Renal pelvis (tissue), 4 donors: ENCODE data around the gene FAM20C. TPM values are rescaled to one million over a fixed set of nuclear protein-coding genes. Genes with fewer than 3 reads are reported as not detected.

Experiments used
- DNase-seq: peaks from one replicate; pipeline ENCODE4 v3.0.0-alpha.2; 2013
- polyA plus RNA-seq, 3 donors: library from polyadenylated mRNA; unstranded; fragments of 120-200 nt; gene quantifications; one replicate each; pipeline ENCODE4 v1.2.1, GENCODE V29; 2013; ENCODE audit not compliant: insufficient read length in 3 of 3

FAM20C gene
- polyA plus RNA-seq, 3 donors: 65.7 to 74.8 (median 74.8) TPM

DNA sequence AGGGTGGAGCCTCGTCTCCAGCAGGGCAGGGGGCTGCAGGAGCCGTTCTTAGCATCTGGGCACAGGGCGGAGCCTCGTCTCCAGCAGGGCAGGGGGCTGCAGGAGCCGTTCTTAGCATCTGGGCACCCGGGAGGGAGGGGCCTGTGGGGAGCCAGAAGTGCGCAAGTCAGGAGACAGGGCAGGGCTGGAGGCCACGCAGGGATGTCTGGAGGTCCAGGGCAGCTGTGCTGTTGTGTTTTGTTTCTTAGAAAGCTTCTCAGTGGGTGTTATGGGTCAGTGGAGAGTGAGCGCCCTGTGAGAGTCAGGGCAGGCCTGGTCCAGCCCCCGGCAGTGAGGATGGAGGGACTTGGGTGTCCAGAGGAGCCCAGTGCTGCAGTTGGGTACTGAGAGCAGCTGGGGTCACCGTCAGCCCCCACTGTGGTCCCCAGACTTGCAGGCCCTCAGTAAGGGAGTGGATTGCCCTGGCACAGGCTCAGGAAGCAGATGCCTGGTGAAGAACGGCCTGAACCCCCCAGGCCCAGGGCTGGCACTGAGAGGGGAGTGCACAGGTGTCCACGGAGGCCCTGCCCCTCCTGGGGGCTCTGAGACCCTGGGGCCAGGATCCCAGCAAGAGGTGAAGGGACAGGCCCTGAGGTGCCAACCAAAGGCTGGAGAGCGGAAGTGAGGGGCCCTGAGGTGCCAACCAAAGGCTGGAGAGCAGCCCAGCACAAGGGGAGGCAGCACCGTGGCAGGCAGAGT is 29.8 kb downstream of the FAM20C start:
- DNase-seq: no peak

DNA sequence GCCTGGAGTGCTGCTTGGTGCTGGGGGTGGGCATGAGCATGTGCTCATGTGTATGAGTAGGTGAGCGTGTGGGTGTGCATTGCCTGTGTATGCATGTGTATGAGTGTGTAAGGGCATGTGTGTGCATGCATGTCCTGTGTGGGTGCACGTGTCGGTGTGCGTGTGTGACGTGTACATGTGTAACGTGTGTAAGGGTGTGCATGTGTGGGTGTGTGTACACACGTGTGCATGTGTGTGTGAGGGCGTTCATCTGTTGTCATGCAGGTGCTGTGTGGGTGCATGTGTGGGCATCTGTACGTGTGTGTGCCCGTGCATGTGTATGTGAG is 30.3 kb downstream of the FAM20C start:
- DNase-seq: no peak

DNA sequence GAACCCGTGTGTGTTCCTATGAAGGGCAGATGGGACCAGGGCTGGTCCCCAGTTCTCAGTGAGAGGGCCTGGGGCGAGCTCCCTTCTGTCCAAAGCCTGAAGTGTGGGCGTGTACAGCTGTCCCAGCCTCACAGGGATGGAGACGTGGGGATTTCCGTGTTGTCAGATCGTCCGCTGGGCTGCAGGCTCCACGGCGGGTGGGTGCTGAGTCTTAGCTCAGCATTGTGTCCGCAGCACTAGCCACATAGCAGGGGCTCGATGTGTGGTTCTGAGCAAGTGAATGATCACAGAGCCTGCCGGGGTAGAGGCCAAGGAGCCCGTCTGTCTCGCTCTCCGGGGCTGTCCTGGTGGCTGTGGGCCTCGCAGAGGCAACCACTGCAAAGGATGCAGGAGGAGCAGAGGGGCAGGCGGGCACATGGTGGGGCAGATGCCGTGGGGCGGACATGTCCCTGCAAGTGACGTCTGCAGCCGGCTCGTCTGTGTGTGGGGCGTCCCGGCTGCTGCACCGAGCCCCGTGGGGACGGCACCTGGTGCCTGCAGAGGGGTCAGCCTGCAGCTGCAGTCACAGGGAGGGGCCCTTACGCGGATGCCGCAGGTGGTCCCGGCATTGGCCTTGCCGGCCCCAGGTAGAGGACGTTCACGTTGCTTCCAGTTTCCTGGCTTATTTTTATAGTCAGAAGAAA is 30.9 kb downstream of the FAM20C start:
- no peak for DNase-seq

DNA sequence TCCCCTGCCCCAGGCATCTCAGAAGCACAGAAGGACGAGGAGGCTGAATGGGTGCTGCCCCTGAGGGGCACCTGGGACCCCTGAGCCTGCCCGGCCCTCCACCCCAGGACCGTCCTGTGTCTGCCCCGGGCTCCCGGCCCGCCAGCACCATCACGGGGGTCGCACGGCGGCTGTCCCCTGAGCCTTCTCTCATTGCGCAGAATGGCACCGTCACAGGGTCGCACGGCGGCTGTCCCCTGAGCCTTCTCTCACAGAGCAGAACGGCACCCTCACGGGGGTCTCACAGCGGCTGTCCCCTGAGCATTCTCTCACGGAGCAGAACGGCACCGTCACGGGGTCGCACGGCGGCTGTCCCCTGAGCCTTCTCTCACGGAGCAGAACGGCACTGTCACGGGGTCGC is 31.5 kb downstream of the FAM20C start:
- no peak for DNase-seq

DNA sequence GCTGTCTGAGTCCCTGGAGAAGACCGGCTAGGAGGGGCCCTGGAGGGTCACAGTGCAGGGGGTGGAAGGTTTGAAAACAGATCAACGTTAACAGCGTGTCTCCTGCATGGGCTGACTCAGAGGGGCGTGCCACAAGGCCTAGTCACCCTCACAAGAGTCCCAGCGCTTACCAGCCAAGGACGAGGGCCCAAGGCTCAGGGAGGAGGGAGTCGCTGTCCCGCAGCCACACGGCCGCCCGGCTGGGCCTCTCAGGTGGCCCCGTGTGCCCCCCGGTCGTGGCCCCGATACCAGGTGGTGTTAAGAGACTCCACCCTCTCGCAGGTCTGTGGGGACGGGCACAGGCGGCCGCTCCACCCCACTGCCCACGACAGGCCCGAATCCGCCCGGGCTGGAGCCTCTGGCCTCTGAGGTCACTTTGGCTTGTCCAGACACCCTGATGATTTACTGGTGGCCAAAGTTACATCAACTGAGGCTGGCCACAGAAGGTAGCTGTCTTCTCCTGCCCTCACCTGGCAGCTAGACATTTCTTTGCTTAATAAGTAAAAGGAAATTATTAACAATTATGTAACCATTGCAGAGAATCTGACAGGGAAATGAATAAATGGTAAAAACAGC is 34.0 kb downstream of the FAM20C start:
- DNase-seq: no peak

DNA sequence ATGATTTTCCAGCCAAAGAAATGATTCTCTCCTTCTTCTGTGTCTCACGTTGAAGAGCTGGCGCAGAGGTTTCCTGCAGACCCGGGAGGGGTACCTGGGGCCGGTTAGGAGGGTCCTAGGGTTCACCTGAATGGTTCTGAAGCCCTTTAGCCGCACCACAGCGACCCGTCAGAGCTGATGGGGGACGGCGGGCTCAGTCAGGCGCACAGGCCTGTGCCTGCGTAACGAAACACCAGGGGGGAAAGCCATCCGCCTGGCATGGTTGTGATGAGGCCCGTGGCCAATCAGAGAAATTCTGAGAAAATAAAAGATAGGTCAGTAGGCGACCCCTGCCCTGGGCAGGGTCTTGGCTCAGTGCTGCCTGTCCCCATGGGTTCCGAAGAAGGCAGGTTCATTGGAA is 35.6 kb downstream of the FAM20C start:
- DNase-seq: no peak

DNA sequence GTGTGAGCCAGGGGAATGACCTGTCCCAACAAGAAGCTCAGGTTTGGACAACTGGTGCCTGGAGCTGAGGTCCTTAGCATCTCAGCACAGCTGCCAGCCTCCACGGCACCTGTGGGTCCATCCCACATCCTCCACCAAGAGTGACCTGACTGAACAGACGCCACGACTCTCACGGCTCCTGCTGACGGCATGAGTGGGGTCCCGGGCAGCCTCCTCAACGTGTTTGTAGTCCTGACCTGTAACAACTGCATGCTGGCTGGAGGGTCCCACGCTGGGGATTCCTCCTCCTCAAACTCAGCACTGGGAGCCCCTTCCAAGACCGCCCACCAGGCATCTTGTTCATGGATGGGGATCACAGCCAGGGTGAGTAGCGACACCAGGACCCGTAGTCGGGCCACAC is 36.2 kb downstream of the FAM20C start:
- no peak for DNase-seq

DNA sequence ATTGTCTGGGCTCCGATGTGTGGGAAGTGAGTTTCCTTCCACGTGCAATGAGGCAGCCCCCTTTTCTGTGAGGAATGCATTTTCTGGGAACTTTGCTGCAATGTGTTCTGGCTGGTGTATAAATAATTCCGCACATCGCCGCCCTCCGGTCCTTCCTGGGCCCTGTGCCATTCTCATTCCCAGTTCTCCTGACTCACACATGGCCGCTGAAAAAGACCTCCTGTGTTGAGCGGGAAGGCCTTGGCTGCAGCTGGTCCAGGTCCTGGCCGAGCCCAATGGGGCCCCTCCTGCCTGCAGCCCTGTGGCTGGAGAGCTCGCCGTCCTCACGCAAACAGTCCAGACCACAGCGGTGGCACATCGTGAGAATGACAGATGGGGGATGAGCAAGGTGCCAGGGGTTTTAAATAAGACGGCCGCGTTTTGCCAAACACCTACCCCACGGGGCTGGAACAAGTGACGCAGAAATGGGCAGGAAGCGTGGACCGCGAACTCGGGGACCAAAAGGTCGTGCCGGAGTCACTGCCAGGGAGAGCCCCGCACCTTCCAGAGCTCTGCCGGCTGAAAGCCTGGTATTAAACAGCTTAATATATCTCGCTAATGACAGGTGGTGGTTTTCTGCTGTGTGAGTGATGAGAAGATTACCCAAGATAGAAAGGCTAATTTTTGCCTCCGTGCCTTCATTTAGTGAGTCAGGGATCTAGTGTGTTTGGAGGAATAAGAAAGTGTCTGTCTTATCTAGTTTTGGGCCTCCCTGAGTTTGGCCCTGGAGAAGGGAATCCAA is 37.0 kb downstream of the FAM20C start:
- DNase-seq: no peak

DNA sequence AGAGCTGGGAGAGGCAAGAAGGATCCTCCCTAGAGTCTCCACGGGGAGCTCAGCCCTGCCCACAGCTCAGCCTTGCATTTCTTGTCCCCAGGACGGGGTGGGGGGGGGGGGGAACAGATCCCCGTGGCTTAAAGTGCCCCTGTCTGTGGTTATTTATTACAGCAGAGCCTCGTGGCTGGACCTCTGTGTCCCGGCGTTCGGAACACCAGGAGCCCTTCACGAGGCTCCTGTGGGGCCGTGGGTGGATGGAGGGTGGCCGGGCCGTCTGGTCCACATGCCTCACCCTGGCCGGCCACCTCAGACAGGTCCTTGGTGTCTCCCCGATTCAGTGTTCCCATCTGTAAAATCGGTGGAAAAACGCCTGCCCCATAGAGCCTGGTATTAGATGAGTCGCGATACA is 37.9 kb downstream of the FAM20C start:
- DNase-seq: no peak

DNA sequence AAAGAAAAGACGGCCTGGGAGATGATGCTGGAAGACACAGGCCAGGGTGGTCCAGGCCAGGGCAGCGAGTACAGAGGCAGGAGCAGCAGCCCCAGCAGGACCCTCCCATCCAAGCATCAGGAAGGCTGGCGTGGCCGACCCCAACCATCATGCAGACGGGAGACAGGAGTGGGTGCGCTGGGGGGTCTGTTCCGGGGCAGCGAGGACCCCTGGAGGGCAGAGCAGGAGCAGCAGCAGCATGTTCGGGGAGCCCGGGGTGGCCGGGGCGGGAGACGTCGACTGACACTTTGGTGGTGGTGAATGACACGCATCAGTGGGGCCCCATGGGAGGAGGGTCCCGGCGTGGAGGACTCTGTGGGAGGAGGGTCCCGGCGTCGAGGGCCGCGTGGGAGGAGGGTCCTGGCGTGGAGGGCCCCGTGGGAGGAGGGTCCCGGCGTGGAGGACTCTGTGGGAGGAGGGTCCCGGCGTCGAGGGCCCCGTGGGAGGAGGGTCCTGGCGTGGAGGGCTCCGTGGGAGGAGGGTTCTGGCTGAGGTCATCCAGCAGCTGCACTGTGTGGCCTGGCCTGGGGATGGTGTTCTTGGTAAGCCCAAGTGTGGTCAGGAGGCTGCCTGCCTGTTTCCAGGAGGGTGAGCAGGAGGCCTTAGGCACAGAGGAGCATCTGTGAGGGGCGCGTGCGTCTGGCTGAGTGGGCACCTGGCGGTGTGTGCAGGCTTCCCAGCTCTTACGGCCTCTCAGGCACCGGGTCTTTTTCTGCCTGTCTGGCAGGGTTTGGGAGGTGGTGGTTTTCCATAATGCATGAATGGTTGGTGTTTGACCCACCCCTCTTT is 38.9 kb downstream of the FAM20C start:
- no peak for DNase-seq

DNA sequence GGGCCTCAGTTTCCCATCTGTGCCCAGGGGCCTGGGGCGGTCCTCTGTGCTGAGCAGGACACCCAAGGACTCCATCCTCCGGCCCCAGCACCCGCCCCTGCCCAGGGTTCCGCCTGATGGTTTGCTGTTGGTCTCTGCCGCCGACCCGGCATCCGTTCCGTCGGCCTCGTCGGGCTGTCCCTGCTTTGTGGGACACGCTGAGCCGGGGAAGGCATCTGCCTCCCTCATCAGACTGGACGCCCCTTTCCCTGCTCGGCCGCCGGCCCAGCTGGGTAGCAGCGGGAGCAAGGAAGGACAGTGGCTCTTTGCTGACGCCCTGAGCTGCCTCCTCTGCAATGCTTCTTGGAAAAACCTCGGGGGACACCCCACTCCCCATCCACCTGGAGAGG is 39.5 kb downstream of the FAM20C start:
- no peak for DNase-seq

DNA sequence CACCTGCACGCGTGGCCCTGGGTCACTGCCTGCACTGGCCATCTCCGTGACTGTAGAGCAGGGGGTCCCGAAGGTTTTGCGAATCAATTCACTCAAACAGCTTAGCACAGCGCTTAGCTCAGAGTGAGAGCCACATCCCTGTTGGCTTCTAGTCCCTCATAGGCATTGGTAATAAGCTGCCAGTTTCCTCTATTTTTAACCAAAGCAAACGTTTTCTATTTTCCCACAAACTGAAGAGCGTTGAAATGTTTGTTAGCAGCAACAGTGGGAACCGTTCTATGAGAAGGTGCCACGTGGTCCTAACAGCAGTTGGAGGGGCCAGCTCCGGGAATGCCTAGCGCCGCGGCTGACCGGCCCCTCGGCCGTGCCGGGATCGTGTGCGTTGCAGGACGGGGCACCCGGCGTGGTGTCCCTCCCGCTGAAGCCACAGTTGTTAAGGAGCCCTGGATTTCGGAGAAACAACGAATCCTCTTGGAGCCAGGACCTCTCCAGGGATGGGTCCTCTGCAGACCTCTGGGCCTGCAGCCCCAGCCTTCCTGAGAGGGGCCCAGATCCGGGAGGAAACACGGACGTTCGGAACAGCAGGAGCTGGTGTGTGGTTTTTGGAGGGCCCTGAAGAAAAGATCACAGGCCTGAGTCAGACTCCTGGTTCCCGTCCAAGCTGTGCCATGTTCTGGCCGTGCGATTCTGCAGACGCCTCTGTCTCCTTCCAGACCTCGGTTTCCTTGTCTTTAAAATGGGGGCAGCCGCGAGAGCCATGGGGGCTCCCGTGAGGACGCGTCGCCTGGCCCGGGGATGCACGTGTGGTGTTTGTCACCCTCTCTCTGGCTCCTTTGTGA is 40.3 kb downstream of the FAM20C start:
- no peak for DNase-seq

DNA sequence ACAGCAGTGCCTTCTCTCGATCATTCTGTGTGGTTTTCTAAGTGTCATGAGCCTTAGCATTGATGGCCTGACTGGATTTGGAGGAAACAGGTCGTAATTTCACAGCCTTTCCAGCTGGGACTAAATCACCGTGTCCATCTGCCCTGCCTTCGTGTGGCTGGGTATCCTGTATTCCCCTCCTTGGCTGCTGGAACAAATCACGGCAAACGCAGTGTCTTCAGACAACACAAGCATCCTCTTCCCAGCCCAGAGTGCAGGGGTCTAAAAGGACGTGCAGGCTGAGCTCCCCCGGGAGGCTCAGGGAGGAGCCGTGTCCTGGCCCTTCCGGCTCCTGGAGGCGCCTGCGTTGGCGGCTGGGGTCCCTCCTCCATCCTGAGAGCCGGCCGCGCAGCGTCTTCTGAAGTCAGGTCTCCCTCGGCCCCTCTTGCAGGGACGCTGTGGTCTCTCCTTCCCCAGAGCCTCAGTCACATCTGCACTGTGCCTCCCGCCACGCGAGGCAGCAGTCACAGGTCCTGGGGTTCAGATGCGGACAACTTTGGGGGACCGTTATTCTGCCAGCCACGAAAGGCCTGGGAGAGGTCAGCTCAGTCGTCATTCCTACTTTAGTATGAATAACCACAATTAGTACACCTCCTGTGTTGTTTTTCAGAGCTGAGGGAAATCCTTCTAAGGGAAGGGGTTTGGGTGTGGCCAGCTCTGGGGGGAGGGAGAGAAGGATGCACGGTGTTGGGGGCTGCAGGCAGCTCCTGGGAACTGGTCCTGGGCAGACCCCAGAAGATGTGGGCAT is 41.1 kb downstream of the FAM20C start:
- no peak for DNase-seq

DNA sequence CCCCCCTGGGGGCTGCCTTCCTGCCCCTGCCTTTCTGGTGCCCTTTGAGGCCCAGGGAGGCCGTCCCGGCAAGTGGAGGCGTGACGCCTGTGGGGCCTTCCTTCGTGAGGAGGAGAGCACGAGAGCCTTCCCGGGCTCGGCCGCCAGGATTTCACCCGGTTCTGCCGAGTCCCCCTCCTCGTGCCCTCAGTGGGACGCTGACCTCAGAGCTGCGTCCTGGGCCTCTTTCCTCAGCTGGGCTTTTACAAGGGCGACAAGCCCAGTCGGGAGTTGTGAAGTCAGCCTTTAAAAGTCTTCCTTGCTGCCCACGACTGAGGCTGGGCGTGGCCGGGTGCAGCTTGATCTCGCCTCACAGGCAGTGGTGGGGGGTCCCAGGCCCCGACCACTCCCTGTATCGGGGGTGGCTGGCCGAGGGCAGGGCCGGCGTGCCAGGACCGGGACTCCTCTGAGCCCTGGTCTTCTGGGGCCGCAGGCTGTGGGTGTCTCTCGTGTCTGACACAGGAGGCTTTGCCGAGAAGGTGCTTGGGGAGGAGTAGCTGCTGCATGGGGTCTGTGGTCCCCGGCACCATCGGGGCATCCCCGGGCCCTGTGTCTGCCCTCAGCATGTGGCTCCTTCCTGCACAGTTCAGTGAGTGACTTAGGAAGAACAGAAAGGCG is 41.8 kb downstream of the FAM20C start:
- DNase-seq: no peak

DNA sequence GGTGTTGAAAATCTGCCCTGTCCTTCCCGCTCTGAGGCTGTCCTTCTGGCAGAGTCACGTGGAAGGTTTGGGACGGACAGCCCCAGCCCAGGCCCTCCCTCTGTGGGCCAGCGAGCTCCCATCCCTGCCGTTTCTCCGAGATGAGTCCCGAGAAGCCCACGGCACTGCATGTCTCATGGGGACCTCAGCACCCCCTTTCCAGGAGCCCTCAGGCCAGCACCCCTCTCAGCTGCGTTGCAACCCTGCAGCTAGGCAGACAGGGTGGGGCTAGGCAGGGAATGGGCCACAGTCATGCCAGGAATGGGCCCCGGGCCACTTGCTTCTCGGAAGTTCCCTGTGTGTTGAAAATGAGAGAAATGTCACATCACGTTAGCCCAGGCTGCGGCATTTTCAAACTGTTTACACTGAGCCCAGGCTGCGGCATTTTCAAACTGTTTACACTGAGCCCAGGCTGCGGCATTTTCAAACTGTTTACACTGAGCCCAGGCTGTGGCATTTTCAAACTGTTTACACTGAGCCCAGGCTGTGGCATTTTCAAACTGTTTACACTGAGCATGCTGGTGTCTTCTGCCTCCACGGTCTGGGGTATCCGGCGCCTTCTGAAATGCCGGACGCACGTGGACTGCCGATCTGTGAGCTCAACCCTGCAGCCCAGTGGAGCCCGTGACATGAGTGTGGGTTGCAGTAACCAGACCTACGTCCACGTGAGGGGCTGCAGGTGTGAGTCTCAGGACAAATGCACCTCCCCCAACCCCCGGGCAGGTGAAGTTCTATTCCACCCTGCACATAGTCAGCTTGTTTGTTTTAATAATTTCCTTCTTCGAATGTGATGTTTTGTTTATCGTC is 42.6 kb downstream of the FAM20C start:
- no peak for DNase-seq

DNA sequence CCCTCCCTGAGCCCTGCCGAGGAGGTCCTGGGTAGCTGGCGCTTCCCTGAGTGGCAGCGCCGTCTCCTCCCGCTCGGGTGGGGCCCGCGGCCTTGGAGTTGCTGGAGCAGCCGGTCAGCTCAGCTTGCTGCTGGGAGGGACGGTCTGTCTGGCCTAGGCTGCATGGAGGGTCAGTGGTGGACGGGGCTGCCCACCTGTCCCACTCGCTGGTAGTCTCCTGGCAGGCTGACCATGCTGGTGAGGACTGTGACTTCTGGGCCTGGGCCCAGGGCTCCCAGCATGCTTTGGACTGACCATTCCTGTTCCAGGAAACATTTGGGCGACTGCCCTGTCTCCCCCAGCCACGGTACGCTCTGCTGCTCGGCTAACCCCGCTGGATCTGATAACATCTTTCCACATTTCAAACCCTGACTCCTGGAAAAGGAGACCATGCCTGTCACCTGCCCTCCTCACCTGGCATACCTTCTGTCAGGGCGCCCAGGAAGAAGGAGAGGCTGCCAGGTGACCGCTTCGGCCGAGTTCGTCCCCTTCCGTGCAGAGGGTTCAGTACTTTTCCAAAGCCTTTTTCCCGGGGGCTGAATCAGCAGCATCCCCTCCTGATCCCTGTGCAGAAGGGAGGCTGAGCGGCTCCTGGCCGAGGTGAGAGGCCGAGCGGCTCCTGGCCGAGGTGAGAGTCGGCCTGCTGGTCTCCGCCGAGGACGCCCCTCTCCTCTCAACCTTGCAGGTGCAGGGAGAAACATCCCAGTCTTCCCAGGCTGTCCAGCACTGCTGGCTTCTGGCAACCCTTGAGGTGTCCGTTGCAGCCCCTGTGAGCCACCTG is 43.4 kb downstream of the FAM20C start:
- no peak for DNase-seq

DNA sequence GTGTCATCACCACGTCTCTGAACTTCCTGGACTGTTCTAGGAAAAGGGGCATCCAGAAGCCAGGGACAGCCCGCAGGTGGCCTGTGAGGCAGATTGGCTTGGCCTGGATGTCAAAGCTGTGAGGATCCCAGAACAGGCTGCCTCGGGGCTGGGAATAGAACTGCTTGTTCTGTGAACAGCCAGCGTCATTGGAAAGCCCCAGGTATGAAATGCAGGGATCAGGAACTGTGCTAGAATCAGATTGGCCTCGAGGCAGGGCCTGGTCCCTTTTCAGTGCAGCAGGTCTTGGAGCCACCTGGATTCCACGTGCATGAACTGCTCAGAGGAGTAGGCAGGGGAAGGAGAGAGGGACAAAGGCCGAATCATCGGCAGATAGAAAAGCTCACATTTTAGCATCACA is 44.6 kb downstream of the FAM20C start:
- no peak for DNase-seq

DNA sequence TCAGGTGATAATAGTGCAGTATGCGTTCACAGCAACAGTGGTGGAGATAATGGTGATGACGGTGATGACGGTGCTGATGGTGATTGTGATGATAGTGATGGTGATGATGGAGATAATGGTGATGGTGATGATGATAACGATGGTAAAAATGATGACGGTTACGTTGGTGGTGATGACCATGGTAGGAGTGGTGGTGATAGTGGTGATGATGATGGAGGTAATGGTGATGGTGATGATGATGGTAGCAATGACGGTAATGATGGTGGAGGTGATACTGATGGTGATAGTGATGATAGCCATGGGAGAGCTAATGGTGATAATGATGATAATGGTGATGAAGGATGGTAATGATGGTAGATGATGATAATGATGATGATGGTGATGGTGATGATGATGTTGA is 45.0 kb downstream of the FAM20C start:
- DNase-seq: no peak
